OCI-LY7 (cell line): ENCODE results near the gene UBAP1L. TPM values are rescaled to one million over a fixed set of nuclear protein-coding genes. Genes with fewer than 3 reads are reported as not detected.

ENCODE experiments used
- BruUV-seq: library from RNA; stranded (reverse); fragments of 400-500 nt; replicated peaks from 2 replicates; lab custom pipeline; 2021; lab: Mats Ljungman, UMichigan
- CTCF ChIA-PET: fragments of 300-600 bp; sonication (Branson Sonifier 250); formaldehyde crosslinking; loops from one replicate; lab custom pipeline; 2022; ENCODE audit warnings: antibody characterized with exemption; ENCODE audit not compliant: unreplicated experiment; lab: Charles Lee
- POLR2A ChIA-PET: fragments of 300-600 bp; sonication (Branson Sonifier 250); formaldehyde crosslinking; loops from one replicate; lab custom pipeline; 2022; ENCODE audit warnings: antibody characterized with exemption; lab: Charles Lee
- DNase-seq: peaks from one replicate; pipeline ENCODE4 v3.0.0-alpha.2; 2015; ENCODE audit warnings: low spot score
- H2AFZ ChIP-seq: fragments of 200-600 bp; sonication (generic), shearing (Covaris generic); 2 replicates; pipeline ENCODE4 v1.6.1; 2014; ENCODE audit warnings: mild to moderate bottlenecking, antibody characterized with exemption, low read length, moderate library complexity
- H3K27ac ChIP-seq: fragments of 200-600 bp; sonication (generic); 2 replicates; pipeline ENCODE4 v1.5.1; 2014; ENCODE audit warnings: mixed run types, low read depth, mild to moderate bottlenecking, moderate library complexity, low read length, inconsistent platforms; ENCODE audit not compliant: poor library complexity, severe bottlenecking
- H3K36me3 ChIP-seq: fragments of 200-600 bp; sonication (generic); 2 replicates; pipeline ENCODE4 v1.6.1; 2014; ENCODE audit warnings: mild to moderate bottlenecking, antibody characterized with exemption, low read length, moderate library complexity, mixed read lengths; ENCODE audit not compliant: insufficient read depth
- H3K4me1 ChIP-seq: fragments of 200-600 bp; sonication (generic); 2 replicates; pipeline ENCODE4 v1.5.1; 2014; ENCODE audit warnings: mild to moderate bottlenecking, low read length; ENCODE audit not compliant: insufficient read depth, poor library complexity, severe bottlenecking
- H3K4me2 ChIP-seq: fragments of 200-600 bp; sonication (generic); 2 replicates; pipeline ENCODE4 v1.6.1; 2014; ENCODE audit warnings: mild to moderate bottlenecking, low read length
- H3K4me3 ChIP-seq: fragments of 200-600 bp; sonication (generic); 2 replicates; pipeline ENCODE4 v1.5.1; 2014; ENCODE audit warnings: mild to moderate bottlenecking, low read depth, low read length; ENCODE audit not compliant: poor library complexity, severe bottlenecking
- H3K79me2 ChIP-seq: fragments of 200-600 bp; sonication (generic); 2 replicates; pipeline ENCODE4 v1.6.1; 2016; ENCODE audit warnings: low read depth, mild to moderate bottlenecking, low read length, moderate library complexity, mixed read lengths; ENCODE audit not compliant: insufficient read depth
- H3K9me2 ChIP-seq: fragments of 200-600 bp; sonication (generic); 2 replicates; pipeline ENCODE4 v1.6.1; 2016; ENCODE audit warnings: mild to moderate bottlenecking, low read length, mixed read lengths; ENCODE audit not compliant: insufficient read depth
- H3K9me3 ChIP-seq: fragments of 200-600 bp; sonication (generic); 2 replicates; pipeline ENCODE4 v1.6.1; 2014; ENCODE audit warnings: mild to moderate bottlenecking, mixed run types, low read length, mixed read lengths
- H4K20me1 ChIP-seq: fragments of 200-600 bp; sonication (generic); 2 replicates; pipeline ENCODE4 v1.6.1; 2014; ENCODE audit warnings: mild to moderate bottlenecking, antibody characterized with exemption, low read length, moderate library complexity, mixed read lengths; ENCODE audit not compliant: insufficient read depth
- EZH2phosphoT487 ChIP-seq: fragments of 200-600 bp; sonication (generic); IDR thresholded peaks from 2 replicates; pipeline ENCODE4 v1.6.1; 2018; ENCODE audit warnings: low read depth, borderline replicate concordance, mild to moderate bottlenecking, mixed run types, antibody characterized with exemption, low read length, moderate library complexity, mixed read lengths
- intact Hi-C: fragments of 100-400 bp; cut with micrococcal nuclease; formaldehyde crosslinking; loops from one replicate; pipeline ENCODE4 v1.10.0; 2022; ENCODE audit not compliant: unreplicated experiment
- total RNA-seq, 2 experiments: library from RNA; depleted of rRNA in 1 of 2; stranded (reverse); fragments of >200 nt in 1 of 2; shearing (Covaris generic) in 1 of 2; gene quantifications; 2 replicates each; pipeline ENCODE4 v1.2.3, GENCODE V29; 2014 to 2022
- TF ChIP-seq, protein P1 (sequence below): fragments of 200-600 bp; sonication (generic); conservative IDR thresholded peaks from 2 replicates; pipeline ENCODE4 v1.5.1; 2014; ENCODE audit warnings: mild to moderate bottlenecking, antibody characterized with exemption, low read length, moderate library complexity, mixed read lengths

UBAP1L gene
- total RNA-seq, 2 experiments from 2014 or later = 7.4 to 8.3 TPM

DNA sequence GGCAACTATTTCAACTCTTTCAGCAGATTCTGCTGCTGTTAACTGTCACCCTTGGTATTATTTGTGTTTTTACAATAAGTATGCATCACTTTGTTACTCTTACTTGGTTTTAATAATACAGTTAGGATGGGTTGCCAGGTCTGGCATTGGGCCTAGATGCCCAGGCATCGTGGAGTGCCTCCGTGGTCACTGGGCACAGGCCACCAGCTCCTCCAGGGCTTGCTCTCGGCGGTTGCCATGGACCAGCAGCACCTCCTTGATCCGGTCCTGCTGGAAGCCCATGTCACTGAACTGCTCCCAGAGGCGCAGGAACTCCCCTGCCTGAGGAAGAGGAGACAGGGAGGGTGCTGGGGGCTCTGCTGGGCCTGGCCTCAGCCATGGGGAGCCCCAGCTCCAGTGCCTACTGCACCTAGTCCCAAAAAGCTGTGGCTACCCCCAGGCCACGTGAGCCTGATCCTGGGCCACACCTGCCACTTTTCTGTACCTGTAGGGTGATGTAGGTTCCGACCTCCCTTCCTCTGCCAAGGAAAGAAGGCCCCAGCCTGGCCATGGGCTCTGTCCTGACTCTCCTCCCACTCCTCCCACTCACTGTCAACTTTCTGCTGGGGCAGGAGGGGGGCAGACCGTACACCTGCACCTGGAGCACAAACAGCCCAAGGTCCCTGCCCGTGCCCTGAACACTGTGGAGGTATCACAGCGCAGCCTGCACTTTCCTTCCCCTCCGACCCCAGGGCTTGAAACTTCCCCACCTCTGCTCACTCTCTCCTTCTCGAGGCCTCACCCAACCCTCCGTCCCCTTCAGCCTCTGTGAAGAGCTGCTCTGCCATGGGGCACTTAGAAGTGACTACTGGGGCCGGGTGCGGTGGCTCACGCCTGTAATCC, 21.8 kb downstream of the UBAP1L start:
- DNase-seq = no peak
- Histone ChIP-seq H3K4me3 (no peak overlapping the region), H3K9me3 (no peaks in the 10 kb centered on the region), H2AFZ (no peak overlapping the region), H3K79me2 (no peaks in the 10 kb centered on the region), H3K36me3 (peaks cover 11% of the 10 kb centered on the region; the same call in 1 of the 2 replicates), H3K9me2 (no peaks in the 10 kb centered on the region), H3K4me2 (no peak overlapping the region), H3K4me1 (no peaks in the 10 kb centered on the region), H4K20me1 (no peaks in the 10 kb centered on the region), H3K27ac (no peak overlapping the region)
- CTCF ChIA-PET = no interaction called here
- TF ChIP-seq EZH2phosphoT487 = no peak
- TF ChIP-seq, protein P1, sequence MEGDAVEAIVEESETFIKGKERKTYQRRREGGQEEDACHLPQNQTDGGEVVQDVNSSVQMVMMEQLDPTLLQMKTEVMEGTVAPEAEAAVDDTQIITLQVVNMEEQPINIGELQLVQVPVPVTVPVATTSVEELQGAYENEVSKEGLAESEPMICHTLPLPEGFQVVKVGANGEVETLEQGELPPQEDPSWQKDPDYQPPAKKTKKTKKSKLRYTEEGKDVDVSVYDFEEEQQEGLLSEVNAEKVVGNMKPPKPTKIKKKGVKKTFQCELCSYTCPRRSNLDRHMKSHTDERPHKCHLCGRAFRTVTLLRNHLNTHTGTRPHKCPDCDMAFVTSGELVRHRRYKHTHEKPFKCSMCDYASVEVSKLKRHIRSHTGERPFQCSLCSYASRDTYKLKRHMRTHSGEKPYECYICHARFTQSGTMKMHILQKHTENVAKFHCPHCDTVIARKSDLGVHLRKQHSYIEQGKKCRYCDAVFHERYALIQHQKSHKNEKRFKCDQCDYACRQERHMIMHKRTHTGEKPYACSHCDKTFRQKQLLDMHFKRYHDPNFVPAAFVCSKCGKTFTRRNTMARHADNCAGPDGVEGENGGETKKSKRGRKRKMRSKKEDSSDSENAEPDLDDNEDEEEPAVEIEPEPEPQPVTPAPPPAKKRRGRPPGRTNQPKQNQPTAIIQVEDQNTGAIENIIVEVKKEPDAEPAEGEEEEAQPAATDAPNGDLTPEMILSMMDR = no peak
- BruUV-seq = no TSS peak
- POLR2A ChIA-PET = no interaction called here
- intact Hi-C loops = no loop called here

GRCh38 chr15:65091946-65092770, 22.8 kb downstream of the UBAP1L start:
- ChIA-PET CTCF (no interaction called here), POLR2A (no interaction called here)

More at GRCh38 chr15:65091946-65092770, 22.8 kb downstream of the UBAP1L start:
- Histone ChIP-seq H3K4me3 (no peak overlapping the region), H3K36me3 (peaks cover 1% of the 10 kb centered on the region; the same call in 1 of the 2 replicates), H3K79me2 (no peaks in the 10 kb centered on the region), H3K9me3 (no peaks in the 10 kb centered on the region), H3K4me2 (no peak overlapping the region), H3K4me1 (no peaks in the 10 kb centered on the region), H3K9me2 (no peaks in the 10 kb centered on the region), H3K27ac (no peak overlapping the region), H4K20me1 (no peaks in the 10 kb centered on the region), H2AFZ (no peak overlapping the region)
- no peak for DNase-seq
- BruUV-seq = no TSS peak
- no peak for TF ChIP-seq EZH2phosphoT487
- TF ChIP-seq, protein P1 = no peak
- intact Hi-C loops = no loop called here
